Heart left ventricle (tissue), 16 donors: Measurements from ENCODE around the gene KIAA1217. TPM values are rescaled to one million over a fixed set of nuclear protein-coding genes. Genes with fewer than 3 reads are reported as not detected.

Experiments used
- ATAC-seq, 4 donors: fragments of 200-7000 bp; cut with Tn5 transposase; one replicate each; pipeline ENCODE4 v1.9.1; 2020 to 2022; ENCODE audit warnings: moderate library complexity in 4 of 4, mild to moderate bottlenecking in 3 of 4, moderate number of reproducible peaks in 1 of 4
- DNase-seq, 5 donors: peaks; one replicate each; pipeline ENCODE4 v3.0.0-alpha.2; 2020
- H3K27ac ChIP-seq, 12 donors: fragments of 200-600 bp; sonication (generic) in 4 of 12; one replicate each; pipeline versions ENCODE4 v1.5.0 to v1.8.0; 2016 to 2022; ENCODE audit warnings: mild to moderate bottlenecking in 2 of 12
- H3K27me3 ChIP-seq, 9 donors: fragments of 200-600 bp; sonication (generic) in 2 of 9; one replicate each; pipeline versions ENCODE4 v1.5.1 to v1.8.0; 2016 to 2022; ENCODE audit warnings: mild to moderate bottlenecking in 3 of 9
- H3K36me3 ChIP-seq, 9 donors: fragments of 200-600 bp; sonication (generic) in 2 of 9; one replicate each; pipeline versions ENCODE4 v1.5.0 to v1.8.0; 2018 to 2022; ENCODE audit warnings: mild to moderate bottlenecking in 2 of 9
- H3K4me1 ChIP-seq, 12 donors: fragments of 200-600 bp; sonication (generic) in 4 of 12; one replicate each; pipeline versions ENCODE4 v1.5.0 to v1.8.0; 2016 to 2022; ENCODE audit warnings: mild to moderate bottlenecking in 3 of 12
- H3K4me3 ChIP-seq, 12 donors: fragments of 200-600 bp; sonication (generic) in 4 of 12; one replicate each; pipeline versions ENCODE4 v1.5.0 to v1.8.0; 2017 to 2022; ENCODE audit warnings: mild to moderate bottlenecking in 9 of 12, moderate library complexity in 4 of 12
- H3K9me3 ChIP-seq, 12 donors: fragments of 200-600 bp; sonication (generic) in 4 of 12; one replicate each; pipeline versions ENCODE4 v1.5.0 to v1.8.0; 2016 to 2022; ENCODE audit warnings: mild to moderate bottlenecking in 1 of 12
- CTCF ChIP-seq, 12 donors: fragments of 200-600 bp; sonication (generic) in 4 of 12; IDR thresholded peaks; one replicate each; pipeline versions ENCODE4 v1.5.0 to v1.8.0; 2018 to 2022; ENCODE audit warnings: antibody characterized with exemption in 12 of 12, mild to moderate bottlenecking in 5 of 12
- POLR2A ChIP-seq, 2 donors: fragments of 450-650 bp; IDR thresholded peaks; one replicate each; pipeline ENCODE4 v1.6.1; 2017; ENCODE audit warnings: antibody characterized with exemption in 2 of 2, mild to moderate bottlenecking in 2 of 2, moderate library complexity in 2 of 2
- WGBS, 4 donors: extraction: QIAGEN DNeasy Blood & Tissue Kit in 2 of 4; methylation state at CpG; one replicate each; pipeline versions ENCODE4 v1.1.5 to v1.1.7; 2013 to 2018; 5-methylcytosine and 5-hydroxymethylcytosine counted together
- intact Hi-C, 10 donors: fragments of 100-400 bp; cut with DNase I; formaldehyde crosslinking; loops; one replicate each; pipeline versions ENCODE4 v1.11.1 to v1.14.2; 2022
- polyA plus RNA-seq, 2 donors: library from polyadenylated mRNA; stranded (reverse); fragments of 200-250 nt; gene quantifications; one replicate each; pipeline ENCODE4 v1.2.3, GENCODE V29; 2013
- total RNA-seq, 9 donors: library from RNA; depleted of rRNA in 2 of 9; stranded (reverse); fragments of >200 nt in 2 of 9; fragmentation: NEBNext Ultra II Directional in 3 of 9; extraction: Animal tissue kit (Norgen Biotek cat#: 25700) in 3 of 9; gene quantifications; one replicate each; pipeline versions ENCODE4 v1.1.0 to v1.2.4, GENCODE V29; 2016 to 2023
- donor health status: ischemic (EF 13 %, LVEDD 7.1; RV severe dilation, severe dysfunction).
- donor health status: healthy with polysubstance abuse.
- donor health status: DM: no; HTN: yes; CAD: no.
- donor health status: DM: no; HTN: no; CAD: no.
- donor health status: ischemic (EF 25% LVEDD 6.9; RV normal size, moderate dysfunction).
- donor health status: ischemic (EF 25% LVEDD 5.7; RV mildly dilated, moderate dysfunction).
- donor health status: healthy.
- donor health status: DM: yes; HTN: yes; CAD: no.
- donor health status: ischemic (EF 35%, LVEDD 5.7; RV mildly dilated, moderate dysfunction).
- donor health status: nonischemic (EF 11% LVEDD 7.7; RV severe dilation, severe dysfunction).
- donor health status: DM: yes; HTN: yes; CAD: no.
- donor health status: PGD.
- donor health status: ischemic (EF 29% LVEDD 5.4; RV normal size, mild dysfunction).
- donor health status: nonischemic (EF 23%, LVEDD 6.1; RV moderate dilation, normal function).

The KIAA1217 gene
- total and polyA plus RNA-seq, 11 donors: 12.7 to 66.7 (median 33.5) TPM

- no peak for DNase-seq
- intact Hi-C loops: loop anchor here in 7 of 10 donors (5.0 to 10.0 kb wide), 4 partner anchors 150 to 300 kb away; no protein-coding TSS in a partner anchor
- Histone ChIP-seq H3K9me3 (no peaks in the 10 kb centered on the region), H3K4me3 (peak overlapping the region in 2 of 12 donors; percentile 7 to 74), H3K36me3 (no peaks in the 10 kb centered on the region), H3K27ac (peak overlapping the region; percentile 86 to 93 (median 88)), H3K27me3 (no peaks in the 10 kb centered on the region), H3K4me1 (peaks cover 4 to 52% (median 37%) of the 10 kb centered on the region in 12 donors)
- ATAC-seq: no peak
- WGBS, 4 donors: 35 to 54% (median 48%) methylated on average over 5 of the region's 5 CpGs
- TF ChIP-seq CTCF (IDR thresholded peaks at IDR 0.05) (no peak), POLR2A (IDR thresholded peaks at IDR 0.05) (no peak)
Measured at GRCh38 chr10:24207341-24207740, 1.6 kb upstream of the KIAA1217 start.

- WGBS, 4 donors: 16 to 22% (median 18%) methylated on average over 13 of the region's 13 CpGs
- intact Hi-C loops: loop anchor here in 7 of 10 donors (5.0 to 10.0 kb wide), 4 partner anchors 149 to 299 kb away; no protein-coding TSS in a partner anchor
- TF ChIP-seq CTCF (IDR thresholded peaks at IDR 0.05) (no peak), POLR2A (IDR thresholded peaks at IDR 0.05) (no peak)
- H3K4me1 ChIP-seq: peaks cover 4 to 58% (median 40%) of the 10 kb centered on the region in 12 donors
- peak in 4 of 5 donors; percentile 37 to 62 (median 55) for DNase-seq
- ATAC-seq: peak; percentile 64 to 83 (median 70)
- peak overlapping the region in 11 of 12 donors; percentile 50 to 74 (median 63) for H3K4me3 ChIP-seq
- H3K36me3 ChIP-seq: no peaks in the 10 kb centered on the region
- H3K9me3 ChIP-seq: no peaks in the 10 kb centered on the region
- peak overlapping the region; percentile 86 to 93 (median 88) for H3K27ac ChIP-seq
- no peaks in the 10 kb centered on the region for H3K27me3 ChIP-seq
Measured at GRCh38 chr10:24207781-24208611, 942 bp upstream of the KIAA1217 start.

- H3K4me1 ChIP-seq: peaks cover 4 to 71% (median 47%) of the 10 kb centered on the region in 12 donors
- DNase-seq: no peak
- 0 to 1% (median 0%) methylated on average over 5 of the region's 5 CpGs for WGBS, 4 donors
- H3K36me3 ChIP-seq: no peaks in the 10 kb centered on the region
- TF ChIP-seq CTCF (IDR thresholded peaks at IDR 0.05) (no peak), POLR2A (IDR thresholded peaks at IDR 0.05) (no peak)
- H3K27ac ChIP-seq: peak overlapping the region; percentile 86 to 93 (median 88)
- peak overlapping the region; percentile 30 to 74 (median 63) for H3K4me3 ChIP-seq
- intact Hi-C loops: loop anchor here in 7 of 10 donors (5.0 to 10.0 kb wide), 4 partner anchors 148 to 298 kb away; no protein-coding TSS in a partner anchor
- H3K27me3 ChIP-seq: no peaks in the 10 kb centered on the region
- peak in 2 of 4 donors; percentile 1 to 15 for ATAC-seq
- no peaks in the 10 kb centered on the region for H3K9me3 ChIP-seq
Measured at GRCh38 chr10:24209432-24209771, 464 bp downstream of the KIAA1217 start.

- 3 to 11% (median 7%) methylated on average over 11 to 12 of the region's 12 CpGs for WGBS, 4 donors
- peaks cover 4 to 77% (median 54%) of the 10 kb centered on the region in 12 donors for H3K4me1 ChIP-seq
- peak overlapping the region in 11 of 12 donors; percentile 86 to 93 (median 88) for H3K27ac ChIP-seq
- H3K9me3 ChIP-seq: no peaks in the 10 kb centered on the region
- DNase-seq (peak in 4 of 5 donors; percentile 17 to 44 (median 29)), ATAC-seq (peak in 3 of 4 donors; percentile 10 to 36 (median 28))
- no peaks in the 10 kb centered on the region for H3K27me3 ChIP-seq
- no peaks in the 10 kb centered on the region for H3K36me3 ChIP-seq
- TF ChIP-seq POLR2A (IDR thresholded peaks at IDR 0.05): no peak
- intact Hi-C loops: loop anchor here in 7 of 10 donors (5.0 to 10.0 kb wide), 6 partner anchors 85 to 297 kb away; no protein-coding TSS in a partner anchor
- peak overlapping the region; percentile 30 to 74 (median 63) for H3K4me3 ChIP-seq
Measured at GRCh38 chr10:24209946-24210491, 1.1 kb downstream of the KIAA1217 start.
